Renal cortex interstitium (tissue), 11 donors: ENCODE measurements around the gene TIMP4. TPM values are rescaled to one million over a fixed set of nuclear protein-coding genes. Genes with fewer than 3 reads are reported as not detected.
A peak's percentile ranks its signal among the peaks of the same experiment; 100 is the strongest.

ENCODE experiments used
- DNase-seq, 11 donors: peaks; one replicate each; pipeline ENCODE4 v3.0.0-alpha.2; 2013; ENCODE audit warnings: low read depth in 9 of 11, low spot score in 4 of 11; ENCODE audit errors: extremely low read depth in 1 of 11
- polyA plus RNA-seq, 3 donors: library from polyadenylated mRNA; unstranded; fragments of 120-200 nt; gene quantifications; one replicate each; pipeline ENCODE4 v1.2.1, GENCODE V29; 2013; ENCODE audit not compliant: insufficient read length in 3 of 3

Gene TIMP4
- polyA plus RNA-seq, 3 donors: 0.53 to 1.4 (median 0.90) TPM

DNA sequence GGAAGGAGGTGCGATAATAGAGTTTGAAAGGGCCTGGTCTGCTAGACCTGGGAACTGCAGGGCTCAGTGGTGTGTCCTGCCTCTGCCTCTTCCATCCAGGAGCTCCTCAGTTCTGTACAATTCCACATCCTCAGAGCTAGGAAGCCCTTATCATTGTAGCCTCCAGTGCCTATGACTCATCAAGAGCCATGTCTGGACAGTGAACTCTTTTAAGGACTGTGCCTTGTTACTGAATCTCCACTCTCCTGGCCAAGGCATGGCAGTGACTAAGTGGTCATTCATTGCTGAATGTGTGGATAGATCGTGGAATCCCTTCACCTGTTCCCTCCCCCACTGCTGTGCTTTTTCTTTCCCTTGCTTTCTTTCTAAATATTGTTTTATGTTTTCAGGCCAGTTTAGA lies 2.9 kb downstream of the TIMP4 start:
- no peak for DNase-seq

DNA sequence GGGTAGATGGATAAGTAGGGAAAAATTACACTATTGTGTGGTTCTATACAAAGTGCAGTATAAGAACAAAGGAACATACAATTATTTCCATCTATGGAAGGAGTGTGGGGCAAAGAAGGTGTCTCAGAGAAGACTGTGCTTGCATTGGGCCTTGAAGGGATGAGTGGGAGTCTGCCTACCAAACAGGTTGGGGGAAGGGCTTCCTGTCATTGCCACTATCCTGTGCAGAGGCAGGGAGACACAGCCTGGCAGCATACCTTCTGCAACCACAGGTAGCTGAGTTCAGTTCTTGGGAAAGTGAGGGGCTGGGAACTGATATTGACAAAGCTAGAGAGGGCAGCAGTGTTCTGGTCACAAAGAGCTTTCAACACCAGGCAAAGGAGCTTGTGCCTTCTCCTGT lies 3.4 kb downstream of the TIMP4 start:
- no peak for DNase-seq

DNA sequence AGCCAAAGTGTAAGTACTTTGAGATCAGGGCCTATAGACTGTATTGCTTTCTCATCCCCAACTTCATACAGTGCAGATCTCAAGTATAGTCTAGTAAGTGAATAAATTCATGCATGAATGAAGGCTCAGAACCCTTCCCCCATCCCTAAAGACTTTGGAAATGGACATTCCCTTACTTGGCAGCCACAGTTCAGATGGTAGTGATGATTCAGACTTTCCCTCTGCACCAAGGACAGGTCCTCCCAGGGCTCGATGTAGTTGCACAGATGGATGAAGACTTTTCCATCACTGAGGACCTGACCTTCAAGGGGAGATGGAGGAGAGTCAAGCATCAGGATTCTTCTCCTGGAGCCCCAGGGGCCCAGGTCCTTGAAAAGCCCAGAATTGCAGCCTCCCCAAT lies 4.6 kb downstream of the TIMP4 start:
- no peak for DNase-seq

DNA sequence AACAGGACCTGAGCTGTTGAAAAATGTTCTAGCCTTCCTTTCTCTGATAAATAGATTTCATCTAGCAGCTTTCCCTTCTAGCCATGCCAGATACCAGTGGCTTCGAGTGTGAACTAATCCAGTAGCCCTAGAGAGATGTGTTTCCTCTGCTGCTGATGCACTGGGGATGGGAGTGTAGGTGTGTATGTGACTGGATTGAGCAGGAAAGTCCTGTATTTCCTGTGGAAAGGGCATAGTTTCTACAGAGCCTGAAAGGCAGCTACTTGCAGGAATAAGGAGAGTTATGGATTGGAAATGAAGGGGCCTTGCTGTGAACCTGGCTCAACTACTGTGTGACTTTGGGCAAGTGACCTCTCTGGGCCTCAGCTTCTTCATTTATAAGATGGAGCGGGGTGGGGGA lies 8.6 kb downstream of the TIMP4 start:
- no peak for DNase-seq

DNA sequence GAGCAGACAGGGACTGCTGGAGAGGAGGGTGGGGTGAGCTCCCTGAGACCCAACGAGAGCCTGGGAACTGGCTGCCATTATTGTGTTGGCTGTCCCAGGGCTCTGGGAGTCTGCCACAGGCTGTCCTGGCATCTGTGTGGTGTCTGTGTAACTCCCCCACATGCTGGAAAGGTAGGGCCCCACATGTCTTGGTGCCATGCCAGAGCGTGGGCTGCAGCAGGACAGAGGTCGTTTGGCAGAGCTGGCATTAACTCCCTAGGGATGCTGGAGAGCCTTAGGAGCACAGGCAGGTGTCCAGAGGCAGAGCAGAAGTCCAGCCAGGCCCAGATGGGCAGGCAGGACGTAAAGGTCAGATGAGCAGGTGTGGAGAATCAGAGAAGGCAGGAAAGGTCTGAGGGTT lies 9.7 kb downstream of the TIMP4 start:
- DNase-seq: no peak

DNA sequence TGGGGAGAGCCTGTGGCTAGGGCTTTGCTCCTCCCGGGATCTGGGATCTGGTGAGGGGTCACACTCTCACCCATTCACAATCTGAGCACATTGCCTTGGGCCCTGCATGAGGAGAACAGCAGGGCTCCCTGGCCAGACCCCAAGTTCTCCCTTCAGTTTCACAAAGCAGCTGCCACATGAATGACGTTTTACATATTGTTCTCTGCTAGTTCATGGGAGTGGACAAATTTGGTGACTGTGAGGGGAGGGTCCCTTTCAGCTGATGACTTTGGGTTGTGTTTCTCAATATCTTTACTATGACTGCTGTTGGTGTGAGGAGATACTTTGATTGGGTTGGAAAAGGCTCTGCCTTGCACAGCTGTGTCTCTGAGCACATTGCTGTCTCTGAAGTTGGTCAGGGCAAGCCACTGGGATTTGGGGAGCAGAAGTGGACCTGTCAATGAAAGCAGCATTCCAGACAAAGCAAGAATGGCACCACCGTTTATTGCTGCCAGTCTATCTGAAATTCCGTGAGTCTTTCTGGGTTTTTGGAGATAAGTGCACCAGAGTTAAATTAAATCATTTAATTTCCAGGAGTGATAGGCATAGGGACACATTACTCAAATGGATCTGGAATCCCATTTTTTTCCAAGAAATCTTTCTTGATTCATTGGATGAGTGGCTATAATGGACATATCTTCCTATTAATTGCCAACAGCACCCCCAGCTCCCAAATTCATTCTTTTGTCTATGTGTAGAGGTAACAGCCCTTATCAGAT lies 10.3 kb downstream of the TIMP4 start:
- no peak for DNase-seq

DNA sequence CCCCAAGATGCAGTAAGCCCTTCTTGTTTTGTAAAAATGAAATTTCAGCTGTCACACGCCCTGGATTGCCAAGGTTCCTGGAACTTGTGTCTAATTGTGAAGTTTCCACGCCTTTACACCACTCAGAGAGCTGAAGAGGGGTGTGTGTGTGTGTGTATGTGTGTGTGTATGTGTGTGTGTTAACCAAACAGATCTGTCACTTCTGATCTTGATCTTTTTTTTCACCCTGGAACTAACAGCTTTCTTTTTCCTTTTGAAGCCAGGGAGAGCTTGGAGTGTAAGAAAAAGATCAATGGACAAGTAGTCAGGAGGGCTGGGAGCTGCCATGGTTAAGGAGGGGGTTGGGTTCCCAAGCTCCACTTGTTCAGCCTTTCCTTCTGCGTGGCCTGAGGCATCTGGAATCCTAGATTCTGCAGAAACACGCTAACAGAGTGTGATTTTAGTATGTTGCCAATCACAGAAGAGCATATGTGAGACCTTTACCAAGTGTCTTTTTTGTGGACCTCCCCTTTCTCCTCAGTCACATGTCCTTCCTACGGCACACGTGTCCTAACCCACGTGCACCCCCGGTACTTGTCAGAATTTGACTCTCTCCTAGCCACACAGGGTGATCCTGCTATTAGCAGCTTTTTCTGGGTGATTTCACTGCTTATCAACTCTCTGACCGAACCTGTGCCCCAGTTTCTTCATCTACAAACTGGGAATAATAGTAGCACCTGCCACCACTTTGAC lies 11.5 kb downstream of the TIMP4 start:
- DNase-seq: no peak

DNA sequence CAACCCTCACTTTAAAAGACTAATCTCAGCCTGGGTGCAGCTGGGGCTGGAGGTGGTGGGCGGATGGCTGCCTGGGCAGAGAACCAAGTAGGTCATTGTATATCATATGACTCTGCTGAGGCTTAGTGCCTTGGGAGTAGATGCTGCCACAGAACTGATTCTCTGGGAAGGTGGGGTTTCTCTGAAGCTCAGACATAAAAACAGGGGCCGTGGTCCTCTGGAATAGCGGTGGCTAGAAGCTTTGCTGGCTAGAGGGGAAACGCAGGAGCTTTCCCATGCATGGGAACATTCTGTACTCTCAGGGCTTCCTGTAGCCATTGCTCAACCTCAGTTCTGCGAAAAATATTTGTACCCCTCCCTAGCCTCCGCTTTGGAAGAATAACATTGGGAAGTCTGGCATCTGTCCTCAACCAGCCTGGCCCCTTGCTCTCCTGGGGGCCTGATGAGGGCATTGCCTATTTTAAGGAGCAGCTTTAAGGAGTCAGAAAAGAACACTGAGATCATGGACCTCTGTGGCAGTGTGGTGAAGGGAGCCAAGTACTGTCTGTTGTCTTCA lies 14.7 kb downstream of the TIMP4 start:
- DNase-seq: no peak

DNA sequence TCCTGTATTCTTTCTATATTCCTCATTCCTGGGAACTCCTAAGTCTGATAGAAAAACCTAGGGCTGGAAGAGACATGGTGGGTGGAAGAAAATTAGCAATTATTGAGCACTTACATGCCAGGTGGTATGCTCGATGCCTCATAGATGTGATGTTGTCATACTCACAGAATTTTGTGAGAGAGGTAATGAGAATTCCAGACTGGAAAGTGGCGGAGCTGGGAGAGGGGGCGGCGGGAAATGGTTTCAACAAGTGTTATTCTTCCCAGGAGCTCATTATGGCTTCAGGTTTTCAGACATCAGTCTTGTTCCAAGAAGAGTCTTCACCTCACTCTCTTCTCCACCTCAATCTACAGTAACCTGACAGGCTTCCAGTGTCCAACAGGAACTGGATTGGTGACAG lies 16.2 kb downstream of the TIMP4 start:
- no peak for DNase-seq

DNA sequence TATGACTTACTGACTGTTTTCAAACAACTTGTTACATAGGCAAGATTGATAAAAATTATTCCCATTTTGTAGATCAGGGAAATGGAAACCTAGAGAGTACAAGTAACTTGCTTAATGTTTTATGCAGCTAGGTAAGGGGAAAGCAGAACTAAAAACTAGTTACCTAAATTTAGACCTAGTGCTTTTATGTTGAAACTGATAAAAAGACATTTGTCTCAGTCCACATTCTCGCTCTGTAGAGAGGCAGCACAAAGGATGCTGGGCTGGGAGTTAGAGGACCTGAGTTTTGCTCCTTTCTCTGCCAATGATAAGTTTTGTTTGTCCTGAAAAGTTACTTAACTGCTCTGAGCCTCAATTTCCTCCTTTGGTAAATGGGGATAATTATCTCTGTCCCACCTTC lies 17.4 kb downstream of the TIMP4 start:
- no peak for DNase-seq

DNA sequence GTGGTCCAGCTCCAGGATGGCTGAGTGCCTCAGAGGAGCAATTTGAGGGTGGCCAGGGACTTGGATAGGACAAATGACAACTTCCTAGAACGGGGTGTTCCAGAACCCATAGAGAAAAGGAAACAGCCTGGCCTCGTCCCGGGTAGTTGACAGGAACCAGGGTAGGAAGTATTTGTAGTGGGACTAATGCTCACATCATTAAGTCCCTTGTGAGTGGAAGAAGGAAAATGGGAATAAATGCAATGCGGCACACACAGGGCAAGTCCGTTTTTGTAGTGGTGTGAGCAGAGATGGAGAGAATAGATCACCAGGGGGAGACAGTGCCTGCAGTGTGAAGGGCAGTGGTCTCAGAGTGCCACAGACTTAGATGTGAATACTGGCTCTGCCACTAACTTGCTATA lies 19.6 kb downstream of the TIMP4 start:
- DNase-seq: peak in 6 of 11 donors; percentile 25 to 52 (median 46)

DNA sequence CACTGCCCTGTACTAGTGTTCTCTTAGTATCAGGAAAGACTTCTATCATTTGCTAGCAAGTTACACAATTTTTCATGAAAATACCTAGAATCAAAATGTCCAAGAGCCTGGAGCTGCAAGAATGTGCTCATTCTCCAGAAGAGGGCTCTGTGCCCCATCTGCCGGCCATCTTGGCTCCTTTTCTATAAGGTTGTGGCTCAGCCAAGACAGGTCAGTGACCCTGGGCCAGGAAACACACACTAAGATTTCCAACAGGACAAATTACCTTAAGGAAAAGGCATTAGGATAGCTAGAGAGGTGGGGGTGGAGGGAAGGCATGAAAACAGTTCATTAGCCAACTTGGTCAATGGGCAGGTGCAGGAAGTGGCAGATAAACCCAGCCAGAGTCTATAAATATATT lies 20.7 kb downstream of the TIMP4 start:
- DNase-seq: no peak

DNA sequence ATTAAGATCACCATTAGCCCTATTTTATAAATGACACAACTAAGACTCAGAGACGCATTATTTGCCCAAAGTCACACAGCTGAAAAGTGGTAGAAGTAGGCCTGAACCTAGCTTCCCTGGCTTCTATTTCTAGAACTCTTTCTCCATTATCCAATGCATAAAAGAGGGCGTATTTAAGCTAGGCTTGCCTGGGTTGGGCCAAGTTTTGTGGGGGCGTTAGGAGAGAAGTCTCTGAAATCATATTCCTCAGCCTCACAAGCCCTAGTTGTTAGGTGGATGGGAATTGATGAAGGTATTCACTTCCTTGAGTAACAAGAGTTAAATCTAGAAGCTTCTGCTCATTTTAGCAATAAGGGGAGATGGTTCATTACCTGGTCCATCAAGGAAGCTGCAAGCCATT lies 22.3 kb downstream of the TIMP4 start:
- no peak for DNase-seq

DNA sequence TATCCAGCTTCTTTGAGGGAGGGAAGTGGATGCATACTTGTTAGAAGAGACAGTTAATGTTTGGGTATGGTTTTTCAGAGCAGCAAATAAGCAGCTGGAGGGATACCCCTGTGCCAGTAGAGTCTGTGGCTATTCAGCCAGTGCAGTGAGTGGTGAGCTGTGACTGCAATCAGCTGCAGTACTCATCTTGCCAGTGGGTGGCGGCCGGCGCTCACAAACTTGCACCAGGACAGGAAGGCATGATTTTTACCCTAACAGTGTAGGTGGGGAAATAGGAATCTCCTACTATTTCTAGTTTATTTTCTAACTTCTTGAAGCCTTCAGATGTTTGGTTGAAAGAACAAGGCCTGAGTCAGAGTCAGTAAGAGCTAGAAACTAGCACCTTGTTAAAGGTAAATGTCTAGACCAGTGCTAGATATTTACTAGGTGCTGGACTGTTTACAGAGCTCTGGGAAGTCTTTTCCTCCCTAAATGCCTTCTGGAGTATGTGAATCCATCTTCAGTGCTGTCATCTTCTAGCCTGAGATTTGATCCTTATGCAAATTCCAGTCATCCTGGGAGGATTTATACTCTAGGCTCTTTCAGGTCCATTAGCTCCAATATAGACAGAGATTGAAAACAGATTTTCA lies 23.6 kb downstream of the TIMP4 start:
- DNase-seq: peak in 7 of 11 donors; percentile 35 to 61 (median 53)

DNA sequence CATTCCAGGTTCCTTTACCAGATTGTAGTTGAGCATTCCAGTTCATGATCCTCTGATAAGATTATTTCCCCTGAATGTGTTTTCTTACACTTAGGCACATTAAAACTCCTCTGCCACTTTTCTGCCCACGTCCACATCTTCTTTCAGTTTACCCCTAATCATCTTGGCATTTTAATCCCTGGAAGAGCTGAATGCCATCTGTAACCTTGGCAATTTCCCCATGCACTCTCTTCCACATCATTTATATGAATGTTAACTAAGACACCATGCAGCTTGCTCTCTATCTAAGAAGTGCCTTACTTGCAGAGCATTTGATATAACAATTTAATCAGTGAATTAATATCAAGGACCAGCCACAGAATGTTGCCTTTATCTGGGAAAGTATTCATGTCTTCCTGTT lies 25.8 kb downstream of the TIMP4 start:
- no peak for DNase-seq

DNA sequence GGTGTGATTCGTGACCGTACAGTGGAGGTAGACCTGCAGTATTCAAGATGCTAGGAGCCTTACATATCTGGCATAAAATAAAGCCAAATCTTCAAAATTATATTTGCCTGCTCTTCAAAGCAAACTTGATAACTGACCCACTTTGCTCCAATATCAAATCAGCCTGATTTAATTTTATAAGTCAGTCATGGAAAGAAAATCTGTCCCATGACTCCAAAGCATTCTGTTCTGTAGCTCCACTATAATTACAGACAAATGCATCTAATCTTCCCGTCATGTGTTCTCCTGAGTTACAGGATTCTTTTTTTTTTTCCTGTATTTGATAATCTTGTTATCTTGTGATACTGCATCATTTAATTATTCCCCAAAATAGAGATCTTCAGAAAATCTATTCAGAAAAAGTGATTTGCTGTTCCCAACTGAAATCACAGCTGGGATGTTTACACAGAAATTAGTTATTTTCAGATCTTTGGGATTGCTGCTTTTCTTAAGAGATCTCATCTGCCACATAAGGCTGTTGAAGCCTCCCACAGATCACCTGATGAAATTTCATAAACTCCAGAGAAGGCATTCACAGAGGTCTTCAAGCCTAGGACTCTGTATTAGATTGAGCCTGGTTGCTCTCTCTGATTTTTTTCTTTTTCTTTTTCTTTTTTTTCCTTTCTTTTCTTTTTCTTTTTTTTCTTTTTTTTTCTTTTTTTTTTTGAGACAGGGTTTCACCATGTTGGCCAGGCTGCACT lies 27.2 kb downstream of the TIMP4 start:
- no peak for DNase-seq

DNA sequence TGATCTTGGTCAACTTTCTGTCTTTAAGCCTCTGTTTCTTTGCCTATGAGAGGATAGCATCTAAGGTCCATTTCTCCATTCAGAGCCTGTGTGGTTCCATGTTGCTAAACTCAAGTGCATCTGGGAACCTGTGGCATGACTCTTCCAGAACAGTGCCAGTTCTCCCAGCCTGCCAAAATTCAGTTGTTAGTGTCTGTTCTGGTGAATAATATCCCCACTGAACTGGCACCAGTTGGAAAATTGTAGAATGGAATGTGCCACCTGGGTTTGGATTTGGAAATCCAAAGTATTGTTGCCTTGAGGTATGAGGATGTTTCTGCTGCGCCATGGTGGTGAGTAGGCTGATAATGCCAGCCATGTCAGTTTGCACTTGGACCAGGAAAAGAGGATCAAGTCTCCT lies 31.3 kb downstream of the TIMP4 start:
- no peak for DNase-seq

DNA sequence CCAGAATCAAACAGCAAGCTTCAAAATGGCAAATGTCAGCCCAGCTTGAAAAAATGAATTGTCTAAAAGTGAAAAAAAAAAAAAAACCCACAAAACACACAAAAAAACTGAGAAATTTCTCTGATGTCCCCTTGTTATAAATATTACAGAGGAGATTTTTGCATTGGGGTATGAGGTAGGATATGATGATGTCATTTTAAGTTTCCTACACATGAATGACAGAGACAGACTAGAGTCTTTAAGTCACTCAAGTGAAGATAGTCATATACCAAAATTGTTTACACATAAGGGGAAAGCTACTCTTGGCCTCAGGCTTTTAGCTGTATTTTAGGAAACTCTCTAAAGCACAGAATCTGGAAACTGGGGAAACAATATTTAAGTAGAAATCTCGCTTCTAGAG lies 32.9 kb downstream of the TIMP4 start:
- DNase-seq: no peak

DNA sequence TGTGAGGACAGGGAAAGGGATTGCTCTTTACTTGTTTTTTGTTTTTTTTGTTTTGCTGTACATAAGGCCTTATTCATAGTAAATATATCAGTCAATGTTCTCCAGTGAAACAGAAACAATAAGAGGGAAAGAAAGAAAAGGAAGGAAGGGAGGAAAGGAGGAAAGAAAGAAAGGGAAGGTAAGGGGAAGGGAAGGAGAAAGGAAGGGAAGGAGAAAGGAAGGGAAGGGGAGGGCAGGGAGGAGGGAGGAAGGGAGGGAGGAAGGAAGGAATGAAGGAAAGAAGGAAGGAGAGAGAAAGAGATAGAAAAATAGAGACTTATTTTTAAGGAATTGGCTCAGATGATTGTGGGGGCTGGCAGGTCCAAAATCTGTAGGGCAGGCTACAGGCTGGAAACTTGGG lies 37.2 kb downstream of the TIMP4 start:
- DNase-seq: no peak
